ENCODE data around the gene GHRL. TPM values are rescaled to one million over a fixed set of nuclear protein-coding genes. Genes with fewer than 3 reads are reported as not detected.
"Not testable (repeated sequence)": the region's sequence is repeated elsewhere in the genome, so short reads cannot be mapped to it uniquely, and the experiment has no call there.

The GHRL gene
- total RNA-seq, 1 donor from 2014 or later, result not detected

GRCh38 chr3:10269443-10269842, 23.3 kb downstream of the GHRL start:
- no peaks in the 10 kb centered on the region for H3K36me3 ChIP-seq (ENCODE audit: control insufficient read depth, insufficient read depth, low read length)
- no peak for DNase-seq (ENCODE audit: low read depth)
- no peak for TF ChIP-seq CTCF (IDR thresholded peaks at IDR 0.05; ENCODE audit: insufficient read depth, low read length, poor library complexity, severe bottlenecking)

GRCh38 chr3:10268930-10269329, 23.8 kb downstream of the GHRL start:
- no peak for TF ChIP-seq CTCF (IDR thresholded peaks at IDR 0.05; ENCODE audit: insufficient read depth, low read length, poor library complexity, severe bottlenecking)
- Histone ChIP-seq H3K4me3 (ENCODE audit: low read depth, low read length) (no peak overlapping the region), H3K36me3 (ENCODE audit: control insufficient read depth, insufficient read depth, low read length) (no peaks in the 10 kb centered on the region)

More at GRCh38 chr3:10269443-10269842, 23.3 kb downstream of the GHRL start:
- Histone ChIP-seq H3K4me3 (ENCODE audit: low read depth, low read length) (no peak overlapping the region), H3K27me3 (ENCODE audit: control insufficient read depth, insufficient read depth, low read length) (no peaks in the 10 kb centered on the region)

GRCh38 chr3:10268116-10268515, 24.6 kb downstream of the GHRL start:
- no peak for DNase-seq (ENCODE audit: low read depth)
- Histone ChIP-seq H3K36me3 (ENCODE audit: control insufficient read depth, insufficient read depth, low read length) (no peaks in the 10 kb centered on the region), H3K4me3 (ENCODE audit: low read depth, low read length) (no peak overlapping the region), H3K27me3 (ENCODE audit: control insufficient read depth, insufficient read depth, low read length) (no peaks in the 10 kb centered on the region)
- no peak for TF ChIP-seq CTCF (IDR thresholded peaks at IDR 0.05; ENCODE audit: insufficient read depth, low read length, poor library complexity, severe bottlenecking)

More at GRCh38 chr3:10268930-10269329, 23.8 kb downstream of the GHRL start:
- H3K27me3 ChIP-seq (ENCODE audit: control insufficient read depth, insufficient read depth, low read length), result no peaks in the 10 kb centered on the region
- DNase-seq (ENCODE audit: low read depth), result no peak

GRCh38 chr3:10266936-10267335, 25.8 kb downstream of the GHRL start:
- not testable (repeated sequence) for DNase-seq (ENCODE audit: low read depth); H3K4me3 ChIP-seq (ENCODE audit: low read depth, low read length); H3K36me3 ChIP-seq (ENCODE audit: control insufficient read depth, insufficient read depth, low read length); H3K27me3 ChIP-seq (ENCODE audit: control insufficient read depth, insufficient read depth, low read length)

- no peak overlapping the region for H3K4me3 ChIP-seq (ENCODE audit: low read depth, low read length)
- no peaks in the 10 kb centered on the region for H3K36me3 ChIP-seq (ENCODE audit: control insufficient read depth, insufficient read depth, low read length)
- DNase-seq (ENCODE audit: low read depth), result no peak
- TF ChIP-seq CTCF (IDR thresholded peaks at IDR 0.05; ENCODE audit: insufficient read depth, low read length, poor library complexity, severe bottlenecking), result no peak
- no peaks in the 10 kb centered on the region for H3K27me3 ChIP-seq (ENCODE audit: control insufficient read depth, insufficient read depth, low read length)
Observed at GRCh38 chr3:10265833-10266232, 26.9 kb downstream of the GHRL start.

- Histone ChIP-seq H3K36me3 (ENCODE audit: control insufficient read depth, insufficient read depth, low read length) (peaks cover 2% of the 10 kb centered on the region), H3K4me3 (ENCODE audit: low read depth, low read length) (no peak overlapping the region), H3K27me3 (ENCODE audit: control insufficient read depth, insufficient read depth, low read length) (no peaks in the 10 kb centered on the region)
- peak; percentile 53 for TF ChIP-seq CTCF (IDR thresholded peaks at IDR 0.05; ENCODE audit: insufficient read depth, low read length, poor library complexity, severe bottlenecking)
- no peak for DNase-seq (ENCODE audit: low read depth)
Observed at GRCh38 chr3:10263646-10264363, 28.9 kb downstream of the GHRL start.

Data from kidney epithelial cell (primary cell).